ENCODE results near the gene GNL1. TPM values are rescaled to one million over a fixed set of nuclear protein-coding genes. Genes with fewer than 3 reads are reported as not detected.

The GNL1 gene
- total RNA-seq, 1 donor from 2014 or later: 27.8 TPM

Small RNA genes lying within 50 kb of the gene (small RNA-seq; reads per million reads assigned to genes)
- 1.3 reads per million, percentile 80 among the genes with 10 or more reads in this experiment for gene MIR877 (ENCODE audit: low replicate concordance)

Other genes starting within 250 kb of the GNL1 start
- 5.9 TPM for gene TRIM39, start 229.6 kb downstream of the GNL1 start, total RNA-seq
- 31.7 TPM for gene RPP21, start 211.3 kb downstream of the GNL1 start, total RNA-seq
- gene HLA-E, start 67.0 kb downstream of the GNL1 start, total RNA-seq: 28.5 TPM
- gene PRR3, start 806 bp upstream of the GNL1 start, total RNA-seq: 7.6 TPM
- 17.7 TPM for gene ABCF1, start 15.0 kb upstream of the GNL1 start, total RNA-seq
- gene PPP1R10, start 60.8 kb upstream of the GNL1 start, total RNA-seq: 17.7 TPM
- 23.6 TPM for gene MRPS18B, start 61.4 kb upstream of the GNL1 start, total RNA-seq
- gene ATAT1, start 70.4 kb upstream of the GNL1 start, total RNA-seq: 60.2 TPM
- gene C6orf136, start 90.6 kb upstream of the GNL1 start, total RNA-seq: 11.6 TPM
- gene DHX16, start 116.5 kb upstream of the GNL1 start, total RNA-seq: 18.7 TPM
- 31.0 TPM for gene PPP1R18, start 130.2 kb upstream of the GNL1 start, total RNA-seq
- gene NRM, start 134.5 kb upstream of the GNL1 start, total RNA-seq: 1.5 TPM
- 7.9 TPM for gene MDC1, start 160.8 kb upstream of the GNL1 start, total RNA-seq
- gene TUBB, start 163.9 kb upstream of the GNL1 start, total RNA-seq: 989 TPM
- gene FLOT1, start 186.2 kb upstream of the GNL1 start, total RNA-seq: 49.9 TPM
- gene IER3, start 188.1 kb upstream of the GNL1 start, total RNA-seq: 1.7 TPM

All from temporal lobe (tissue), 2 donors.